Measurements from ENCODE around the gene LPP. TPM values are rescaled to one million over a fixed set of nuclear protein-coding genes. Genes with fewer than 3 reads are reported as not detected.

The LPP gene
- total RNA-seq, 6 experiments from 2014 or later: 41.5 to 90.5 (median 69.5) TPM

- DNase-seq (no peak), ATAC-seq (no peak)
- intact Hi-C loops (cut with DNase I): no loop called here
- H3K27ac ChIP-seq: no peak overlapping the region
- TF ChIP-seq POLR2A (IDR thresholded peaks at IDR 0.05): no peak
- no peak for TF ChIP-seq CTCF (IDR thresholded peaks at IDR 0.05)
- H3K27me3 ChIP-seq: no peaks in the 10 kb centered on the region
- H3K4me3 ChIP-seq: no peak overlapping the region
- H3K36me3 ChIP-seq: no peaks in the 10 kb centered on the region
- WGBS (ENCODE audit: insufficient coverage, low coverage, low lambda C conversion rate, missing lambda C conversion rate): 92% methylated on average over 2 of the region's 2 CpGs
- H3K4me1 ChIP-seq: peaks cover 0 to 10% (median 5%) of the 10 kb centered on the region in 4 donors
- no peaks in the 10 kb centered on the region for H3K9me3 ChIP-seq
These were observed 466.8 kb downstream of the LPP start for GRCh38 chr3:188620752-188621151.

DNA sequence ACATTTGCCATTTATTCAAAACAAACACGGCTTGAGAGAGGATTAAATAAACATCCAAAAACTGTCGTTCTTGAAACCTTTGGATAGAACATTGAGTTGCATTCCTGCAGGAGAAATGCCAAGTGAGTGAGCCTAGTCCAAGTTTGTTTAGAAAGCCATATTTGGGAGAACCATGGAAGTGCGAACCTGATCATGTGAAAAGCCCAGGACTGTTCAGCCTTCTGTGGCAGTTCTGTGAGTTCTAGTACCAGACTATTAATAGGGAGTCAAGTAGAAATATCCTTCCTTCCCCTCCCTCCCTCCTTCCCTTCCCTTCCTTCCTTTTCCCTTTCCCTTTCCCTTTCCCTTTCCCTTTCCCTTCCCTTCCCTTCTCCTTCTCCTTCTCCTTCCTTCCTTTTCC lies 470.4 kb downstream of the LPP start:
- no peaks in the 10 kb centered on the region for H3K27me3 ChIP-seq
- peak in 1 of 3 donors; percentile 75 for DNase-seq
- WGBS (ENCODE audit: insufficient coverage, low coverage, low lambda C conversion rate, missing lambda C conversion rate): 10% methylated on average over 3 of the region's 3 CpGs

GRCh38 chr3:188624828-188625227 lies 470.9 kb downstream of the LPP start:
- Histone ChIP-seq H3K36me3 (no peaks in the 10 kb centered on the region), H3K4me1 (peaks cover 0 to 10% (median 5%) of the 10 kb centered on the region in 4 donors), H3K4me3 (no peak overlapping the region), H3K27ac (peak overlapping the region in 2 of 3 donors; percentile 9 to 66), H3K9me3 (no peaks in the 10 kb centered on the region), H3K27me3 (no peaks in the 10 kb centered on the region)
- DNase-seq (no peak), ATAC-seq (no peak)
- intact Hi-C loops (cut with DNase I): no loop called here
- no peak for TF ChIP-seq CTCF (IDR thresholded peaks at IDR 0.05)
- no peak for TF ChIP-seq POLR2A (IDR thresholded peaks at IDR 0.05)

More for the DNA sequence above, 470.4 kb downstream of the LPP start:
- H3K4me1 ChIP-seq: peaks cover 0 to 10% (median 5%) of the 10 kb centered on the region in 4 donors
- H3K36me3 ChIP-seq: no peaks in the 10 kb centered on the region
- no peaks in the 10 kb centered on the region for H3K9me3 ChIP-seq
- H3K27ac ChIP-seq: peak overlapping the region in 2 of 3 donors; percentile 66 to 77
- intact Hi-C loops (cut with DNase I): no loop called here
- H3K4me3 ChIP-seq: no peak overlapping the region
- no peak for TF ChIP-seq CTCF (IDR thresholded peaks at IDR 0.05)
- TF ChIP-seq POLR2A (IDR thresholded peaks at IDR 0.05): no peak
- ATAC-seq: peak; percentile 84 to 97 (median 94)

- ATAC-seq: no peak
- no peak overlapping the region for H3K27ac ChIP-seq
These were observed 473.7 kb downstream of the LPP start for GRCh38 chr3:188627652-188628051.

More at GRCh38 chr3:188627652-188628051, 473.7 kb downstream of the LPP start:
- no peak for DNase-seq
- H3K4me1 ChIP-seq: peaks cover 0 to 10% (median 5%) of the 10 kb centered on the region in 4 donors
- H3K36me3 ChIP-seq: no peaks in the 10 kb centered on the region
- no peak overlapping the region for H3K4me3 ChIP-seq
- no peaks in the 10 kb centered on the region for H3K9me3 ChIP-seq
- intact Hi-C loops (cut with DNase I): no loop called here
- no peaks in the 10 kb centered on the region for H3K27me3 ChIP-seq
- TF ChIP-seq CTCF (IDR thresholded peaks at IDR 0.05): no peak
- TF ChIP-seq POLR2A (IDR thresholded peaks at IDR 0.05): no peak

Measured in right lobe of liver (tissue), 6 donors.